GM12878 (cell line): ENCODE results near the gene SLC6A1. TPM values are rescaled to one million over a fixed set of nuclear protein-coding genes. Genes with fewer than 3 reads are reported as not detected.

Experiments
- ATAC-seq: fragments of 200-7000 bp; cut with Tn5 transposase; 3 replicates; pipeline ENCODE4 v1.9.1; 2020; ENCODE audit warnings: mild to moderate bottlenecking, moderate library complexity
- BruUV-seq: library from RNA; stranded (reverse); fragments of 400-500 nt; replicated peaks from 2 replicates; lab custom pipeline; 2021; lab: Mats Ljungman, UMichigan
- CTCF ChIA-PET: fragments of 300-600 bp; sonication (Branson Sonifier 250); formaldehyde crosslinking; extraction: SDS; loops from one replicate; lab custom pipeline; 2021; ENCODE audit warnings: inconsistent platforms; lab: Yijun Ruan, JAX
- POLR2A ChIA-PET: fragments of 350-600 bp; formaldehyde crosslinking; extraction: SDS; loops from one replicate; lab custom pipeline; 2021; ENCODE audit warnings: inconsistent platforms; lab: Charles Lee
- RAD21 ChIA-PET: fragments of 300-600 bp; sonication (Branson Sonifier 250); formaldehyde crosslinking; loops from one replicate; lab custom pipeline; 2023; ENCODE audit warnings: antibody characterized with exemption; ENCODE audit not compliant: unreplicated experiment; lab: Charles Lee
- SMC1A ChIA-PET: fragments of 300-600 bp; sonication (Branson Sonifier 250); formaldehyde crosslinking; loops from one replicate; lab custom pipeline; 2023; ENCODE audit not compliant: unreplicated experiment, uncharacterized antibody; lab: Charles Lee
- DNase-seq: peaks from one replicate; pipeline ENCODE4 v3.0.0-alpha.2; 2011; ENCODE audit warnings: low read depth, low spot score
- FAIRE-seq: peaks from 3 replicates; lab custom pipeline; 2011; peaks lifted over from hg19 to GRCh38; lab: Jason Lieb, UNC
- H2AFZ ChIP-seq: 2 replicates; pipeline ENCODE4 v1.6.0; 2011; ENCODE audit warnings: low read depth, low read length, control low read depth; ENCODE audit not compliant: control insufficient read depth
- H3K27ac ChIP-seq: 2 replicates; pipeline ENCODE4 v1.5.1; 2011; ENCODE audit warnings: control low read depth; ENCODE audit not compliant: control insufficient read depth, insufficient read depth
- H3K27me3 ChIP-seq, 2 experiments: replicated peaks in 1 of 2; 2 replicates each; pipeline versions ENCODE4 v1.6.0 to v1.6.1; 2011; ENCODE audit warnings: low read length in 1 of 2; ENCODE audit not compliant: control insufficient read depth in 2 of 2, insufficient read depth in 2 of 2
- H3K36me3 ChIP-seq, 2 experiments: 2 replicates each; pipeline ENCODE4 v1.5.1; 2011; ENCODE audit warnings: low read length in 1 of 2; ENCODE audit not compliant: control insufficient read depth in 2 of 2, insufficient read depth in 2 of 2
- H3K4me1 ChIP-seq: 2 replicates; pipeline ENCODE4 v1.6.1; 2011; ENCODE audit warnings: mild to moderate bottlenecking, low read length, moderate library complexity, mixed read lengths; ENCODE audit not compliant: control insufficient read depth, insufficient read depth
- H3K4me2 ChIP-seq: 2 replicates; pipeline ENCODE4 v1.6.0; 2011; ENCODE audit warnings: control low read depth; ENCODE audit not compliant: control insufficient read depth, insufficient read depth
- H3K4me3 ChIP-seq: fragments of 200-600 bp; sonication (generic); 2 replicates; pipeline ENCODE4 v1.5.1; 2016
- H3K79me2 ChIP-seq: 2 replicates; pipeline ENCODE4 v1.6.0; 2011; ENCODE audit warnings: low read length; ENCODE audit not compliant: control insufficient read depth, insufficient read depth
- H3K9ac ChIP-seq: 2 replicates; pipeline ENCODE4 v1.8.0; 2011; ENCODE audit warnings: low read length, control low read depth, mixed read lengths; ENCODE audit not compliant: control insufficient read depth, insufficient read depth
- H3K9me3 ChIP-seq: replicated peaks from 3 replicates; pipeline ENCODE4 v1.5.1; 2011; ENCODE audit warnings: mild to moderate bottlenecking, low read length; ENCODE audit not compliant: control insufficient read depth, insufficient read depth
- H4K20me1 ChIP-seq: 2 replicates; pipeline ENCODE4 v1.6.0; 2011; ENCODE audit not compliant: control insufficient read depth, insufficient read depth
- CHD4 ChIP-seq: fragments of 200-600 bp; sonication (generic); IDR thresholded peaks from 2 replicates; pipeline ENCODE4 v1.6.1; 2016; ENCODE audit warnings: mild to moderate bottlenecking
- EZH2 ChIP-seq: IDR thresholded peaks from 2 replicates; pipeline ENCODE4 v1.6.1; 2012; ENCODE audit warnings: low read depth, mild to moderate bottlenecking, control low read depth, inconsistent platforms, low read length, borderline replicate concordance; ENCODE audit not compliant: control insufficient read depth
- RUNX3 ChIP-seq: IDR thresholded peaks from 2 replicates; pipeline ENCODE4 v1.6.1; 2012; ENCODE audit warnings: low read length, inconsistent platforms
- SMC3 ChIP-seq: IDR thresholded peaks from 2 replicates; pipeline ENCODE4 v1.6.1; 2011; ENCODE audit warnings: low read length, improper control_type of control experiment, borderline replicate concordance
- TARDBP ChIP-seq: IDR thresholded peaks from 2 replicates; pipeline ENCODE4 v1.6.1; 2016; ENCODE audit warnings: borderline replicate concordance
- TCF3 ChIP-seq: IDR thresholded peaks from 2 replicates; pipeline ENCODE4 v1.6.1; 2012; ENCODE audit warnings: low read depth, mild to moderate bottlenecking, low read length, borderline replicate concordance; ENCODE audit not compliant: insufficient read depth
- ZNF24 ChIP-seq: fragments of 450-650 bp; IDR thresholded peaks from 2 replicates; pipeline ENCODE4 v1.6.1; 2017; ENCODE audit warnings: antibody characterized with exemption, mild to moderate bottlenecking
- ZNF622 ChIP-seq: fragments of 450-650 bp; IDR thresholded peaks from 2 replicates; pipeline ENCODE4 v1.6.1; 2017; ENCODE audit warnings: mild to moderate bottlenecking, inconsistent platforms
- ZNF687 ChIP-seq: fragments of 450-650 bp; IDR thresholded peaks from 2 replicates; pipeline ENCODE4 v1.6.1; 2017; ENCODE audit warnings: mild to moderate bottlenecking, moderate library complexity
- ZZZ3 ChIP-seq: IDR thresholded peaks from 2 replicates; pipeline ENCODE4 v1.6.1; 2011; ENCODE audit warnings: low read depth; ENCODE audit not compliant: control insufficient read depth, insufficient read length
- WGBS: methylation state at CpG from one replicate; pipeline ENCODE4 v1.1.6; 2016; ENCODE audit warnings: low lambda C conversion rate; ENCODE audit not compliant: insufficient replicate concordance, insufficient coverage; ENCODE audit errors: missing lambda C conversion rate; 5-methylcytosine and 5-hydroxymethylcytosine counted together
- in situ Hi-C: fragments of 300-500 bp; cut with MboI; formaldehyde crosslinking; loops from 9 replicates; pipeline ENCODE4 v1.14.3; 2018; ENCODE audit warnings: mixed read lengths
- intact Hi-C: fragments of 100-400 bp; cut with micrococcal nuclease; formaldehyde crosslinking; loops from one replicate; pipeline ENCODE4 v1.14.2; 2022; ENCODE audit not compliant: unreplicated experiment
- polyA plus RNA-seq, 11 experiments: library from polyadenylated mRNA; depleted of rRNA in 4 of 11; unstranded in 6 of 11; stranded (reverse) in 5 of 11; fragments of >200 nt; fragmentation: Nextera tagmentation in 4 of 11; fragmentation: Illumina TruSeq in 1 of 11; extraction: Ambion mirVana in 4 of 11; extraction: Trizol in 1 of 11; gene quantifications; 1 replicate in 1 of 11; 2 replicates in 10 of 11; pipeline versions ENCODE4 v1.2.1 to v1.2.3, GENCODE V29; 2011 to 2016; ENCODE audit warnings: inconsistent platforms in 2 of 11, missing spikeins in 2 of 11, low read depth in 1 of 11
- total RNA-seq, 4 experiments: library from RNA; depleted of rRNA in 3 of 4; stranded (reverse); fragments of >200 nt in 3 of 4; fragmentation: Illumina TruSeq in 1 of 4; extraction: Trizol in 1 of 4; gene quantifications; 2 replicates each; pipeline versions ENCODE4 v1.2.1 to v1.2.3, GENCODE V29; 2013 to 2021
- TF ChIP-seq, protein P1 (sequence below): IDR thresholded peaks from 2 replicates; pipeline ENCODE4 v1.6.1; 2012; ENCODE audit warnings: low read depth, low read length, improper control_type of control experiment

SLC6A1 gene
- total and polyA plus RNA-seq, 10 of the 15 experiments (the other 5 are each of a cell fraction or from before 2014, with no cell fraction given) = not detected

DNA sequence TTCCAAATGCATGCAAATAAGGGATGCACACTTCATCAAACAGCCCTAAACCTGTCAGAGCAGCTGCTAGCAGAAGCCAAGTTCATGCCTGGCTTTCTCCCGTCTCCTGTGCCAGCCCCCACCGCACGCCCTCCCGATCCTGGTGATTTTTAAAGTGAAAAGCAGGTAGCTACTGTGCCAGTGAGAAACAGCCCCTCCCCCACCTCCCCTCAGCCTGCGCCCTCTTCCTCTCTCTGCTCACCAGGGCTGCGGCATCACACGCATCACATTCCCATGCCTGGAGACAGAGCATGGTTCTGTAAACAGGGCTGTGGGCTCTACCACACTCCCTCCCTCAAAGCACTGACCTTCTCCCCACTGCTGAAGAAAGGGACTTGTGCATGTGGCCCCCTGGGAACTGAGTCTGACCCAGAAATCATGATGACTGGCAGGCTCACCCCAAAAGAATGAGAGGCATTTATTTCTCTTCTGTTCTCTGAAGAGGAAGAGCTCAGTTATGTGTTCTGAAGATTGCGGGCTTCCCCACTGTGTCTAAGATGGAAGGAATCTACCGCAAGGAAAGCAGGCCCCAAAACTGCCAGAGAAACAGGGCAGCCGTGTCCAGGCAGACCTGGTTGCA is 14.5 kb upstream of the SLC6A1 start:
- TF ChIP-seq ZNF622 = no peak
- TF ChIP-seq ZNF687 = no peak
- TF ChIP-seq TARDBP = no peak
- no peak for TF ChIP-seq ZNF24
- TF ChIP-seq CHD4 = no peak
- TF ChIP-seq SMC3 = no peak
- TF ChIP-seq TCF3 = no peak
- TF ChIP-seq ZZZ3 = no peak
- no peak for TF ChIP-seq EZH2
- TF ChIP-seq, protein P1, sequence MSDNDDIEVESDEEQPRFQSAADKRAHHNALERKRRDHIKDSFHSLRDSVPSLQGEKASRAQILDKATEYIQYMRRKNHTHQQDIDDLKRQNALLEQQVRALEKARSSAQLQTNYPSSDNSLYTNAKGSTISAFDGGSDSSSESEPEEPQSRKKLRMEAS = no peak
- no peak for TF ChIP-seq RUNX3
- Histone ChIP-seq H3K9ac (no peak overlapping the region), H3K36me3 (no peaks in the 10 kb centered on the region), H3K27ac (no peak overlapping the region), H3K4me1 (no peaks in the 10 kb centered on the region), H3K79me2 (no peaks in the 10 kb centered on the region), H3K4me2 (no peak overlapping the region), H3K4me3 (no peak overlapping the region), H3K27me3 (no peaks in the 10 kb centered on the region), H2AFZ (no peak overlapping the region), H3K9me3 (no peaks in the 10 kb centered on the region; the same call in 2 of the 3 replicates), H4K20me1 (no peaks in the 10 kb centered on the region)
- in situ Hi-C loops (no loop called here), intact Hi-C loops (no loop called here)
- ATAC-seq (no peak), FAIRE-seq (no peak), DNase-seq (no peak)
- no TSS peak for BruUV-seq
- ChIA-PET RAD21 (no interaction called here), POLR2A (no interaction called here), SMC1A (no interaction called here), CTCF (no interaction called here)
- WGBS = 41% methylated on average over 9 of the region's 10 CpGs
